HG02571 (cell line): Measurements from ENCODE around the gene ARHGEF6.

Source experiments
- ATAC-seq: cut with Tn5 transposase; IDR thresholded peaks from one replicate; pipeline ENCODE4 v1.9.1; 2021; ENCODE audit warnings: mild to moderate bottlenecking, moderate library complexity; ENCODE audit not compliant: unreplicated experiment

Gene ARHGEF6

GRCh38 chrX:136750364-136750763 lies 30.4 kb downstream of the ARHGEF6 start:
- no peak for ATAC-seq

GRCh38 chrX:136747003-136747986 lies 33.4 kb downstream of the ARHGEF6 start:
- peak; percentile 47 for ATAC-seq

- no peak for ATAC-seq
These were observed 35.2 kb downstream of the ARHGEF6 start for GRCh38 chrX:136745215-136746173.

GRCh38 chrX:136742721-136743379 lies 37.9 kb downstream of the ARHGEF6 start:
- ATAC-seq, result no peak

DNA sequence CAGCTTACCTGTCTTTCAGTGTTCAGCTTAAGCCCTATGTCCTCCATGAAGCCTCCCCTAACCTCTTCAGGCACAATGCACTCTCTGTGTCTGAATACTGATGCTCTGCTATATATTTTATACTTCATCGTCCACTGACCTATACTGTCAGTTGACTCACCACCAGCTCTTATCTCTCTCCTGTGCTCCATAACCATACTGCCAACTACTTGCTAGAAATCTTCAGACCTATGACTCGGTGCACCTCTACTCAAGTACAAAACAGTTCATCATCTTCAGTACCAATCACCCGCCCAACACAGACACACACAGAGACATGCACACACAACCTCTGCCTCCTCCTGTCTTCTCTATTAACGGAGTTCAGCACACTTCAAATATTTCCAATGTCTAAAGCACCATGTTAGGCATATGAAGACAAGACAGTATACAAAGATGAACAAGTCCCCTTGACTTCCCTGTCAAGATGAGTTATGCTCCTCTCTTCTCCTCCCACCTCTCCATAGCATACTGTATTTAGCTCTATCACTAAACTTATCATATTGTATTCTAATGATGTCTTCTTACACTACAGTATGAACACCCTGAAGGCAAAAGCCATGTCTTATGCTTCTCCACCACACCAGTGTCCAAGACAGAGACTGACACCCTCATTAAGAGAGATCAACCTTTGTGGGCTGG lies 42.5 kb downstream of the ARHGEF6 start:
- ATAC-seq, result no peak

- no peak for ATAC-seq
These were observed 44.0 kb downstream of the ARHGEF6 start for GRCh38 chrX:136736690-136737089.

GRCh38 chrX:136735601-136736000 lies 45.1 kb downstream of the ARHGEF6 start:
- ATAC-seq, result no peak

DNA sequence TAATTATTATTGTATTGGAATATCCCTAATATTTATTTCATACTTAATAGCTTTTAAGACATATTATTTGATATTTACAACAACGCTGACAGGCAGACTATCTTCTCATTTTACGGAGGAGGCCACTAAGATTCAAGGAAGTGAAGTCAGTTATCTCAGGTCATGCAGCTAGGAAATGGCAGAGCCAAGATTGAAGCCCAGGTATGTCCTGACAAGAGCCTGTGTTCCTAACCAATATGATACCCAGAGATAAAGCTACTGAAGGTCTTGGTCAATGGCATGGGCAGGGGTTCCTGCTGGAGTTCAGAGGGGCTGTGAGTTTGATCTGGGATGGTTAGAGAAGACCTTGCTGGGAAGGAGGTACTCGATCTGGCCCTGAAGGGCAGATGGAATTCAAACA lies 47.1 kb downstream of the ARHGEF6 start:
- ATAC-seq, result no peak

DNA sequence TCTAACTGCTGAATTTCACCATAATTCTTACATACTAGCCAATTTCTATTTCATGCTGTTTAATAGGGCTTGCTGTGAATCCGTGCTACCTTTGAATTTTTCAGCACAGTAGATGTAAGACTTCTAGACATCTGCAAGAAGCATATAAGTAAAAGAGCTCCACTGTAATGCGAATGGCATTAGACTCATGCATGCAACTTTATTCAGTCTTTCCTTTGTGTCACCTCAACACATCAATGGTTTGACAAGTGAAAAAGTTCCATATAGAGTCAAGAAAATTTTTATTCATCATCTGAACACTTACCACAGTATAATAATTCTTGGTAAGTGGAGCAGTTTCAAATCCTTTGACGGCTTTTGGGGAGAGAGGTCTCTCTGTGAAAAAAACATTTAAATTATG lies 48.9 kb downstream of the ARHGEF6 start:
- ATAC-seq, result no peak

DNA sequence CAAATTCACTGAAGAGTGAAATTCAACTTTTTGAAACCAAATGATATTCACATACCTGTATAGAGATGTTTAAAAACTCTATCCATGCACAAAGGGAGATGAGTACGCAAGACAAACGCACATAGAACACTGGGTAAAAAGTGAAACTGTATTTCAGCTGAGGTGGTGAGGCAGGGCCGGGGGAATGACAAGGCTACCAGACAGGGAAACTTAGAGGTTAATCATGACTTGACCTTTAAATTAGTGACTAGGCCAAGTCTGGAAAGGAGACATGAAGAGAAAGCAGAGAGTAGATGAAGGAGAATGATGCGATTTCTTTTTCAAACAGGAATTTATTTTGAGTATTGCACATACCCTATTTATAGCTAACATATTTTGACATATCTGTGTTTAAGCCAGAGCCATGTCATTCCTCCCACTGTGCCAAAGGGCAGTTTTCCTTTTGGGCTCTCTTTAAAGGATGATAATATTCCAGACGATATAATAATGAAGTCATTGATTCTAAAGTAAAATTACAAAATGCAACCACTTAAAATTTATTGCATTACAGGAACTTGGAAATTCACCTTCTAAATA lies 49.4 kb downstream of the ARHGEF6 start:
- no peak for ATAC-seq

DNA sequence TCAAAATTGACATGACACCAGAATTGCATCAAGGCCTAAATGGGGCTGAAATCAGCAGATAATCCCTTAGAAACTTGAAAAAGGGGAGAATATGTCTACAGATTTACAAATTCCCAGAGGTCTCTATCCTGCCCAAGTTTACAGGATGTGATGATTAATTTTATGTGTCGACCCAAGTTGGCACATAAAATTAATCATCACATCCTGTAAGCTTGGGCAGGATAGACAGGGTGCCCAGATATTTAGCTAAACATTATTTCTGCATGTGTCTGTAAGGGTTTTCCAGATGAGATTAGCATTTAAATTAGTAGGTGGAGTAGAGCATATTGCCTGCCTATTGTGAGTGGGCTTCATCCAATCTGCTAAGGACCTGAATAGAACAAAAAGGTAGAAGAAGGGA lies 52.3 kb downstream of the ARHGEF6 start:
- ATAC-seq, result no peak

- no peak for ATAC-seq
These were observed 55.2 kb downstream of the ARHGEF6 start for GRCh38 chrX:136725441-136726104.

- no peak for ATAC-seq
These were observed 62.6 kb downstream of the ARHGEF6 start for GRCh38 chrX:136718091-136718490.

DNA sequence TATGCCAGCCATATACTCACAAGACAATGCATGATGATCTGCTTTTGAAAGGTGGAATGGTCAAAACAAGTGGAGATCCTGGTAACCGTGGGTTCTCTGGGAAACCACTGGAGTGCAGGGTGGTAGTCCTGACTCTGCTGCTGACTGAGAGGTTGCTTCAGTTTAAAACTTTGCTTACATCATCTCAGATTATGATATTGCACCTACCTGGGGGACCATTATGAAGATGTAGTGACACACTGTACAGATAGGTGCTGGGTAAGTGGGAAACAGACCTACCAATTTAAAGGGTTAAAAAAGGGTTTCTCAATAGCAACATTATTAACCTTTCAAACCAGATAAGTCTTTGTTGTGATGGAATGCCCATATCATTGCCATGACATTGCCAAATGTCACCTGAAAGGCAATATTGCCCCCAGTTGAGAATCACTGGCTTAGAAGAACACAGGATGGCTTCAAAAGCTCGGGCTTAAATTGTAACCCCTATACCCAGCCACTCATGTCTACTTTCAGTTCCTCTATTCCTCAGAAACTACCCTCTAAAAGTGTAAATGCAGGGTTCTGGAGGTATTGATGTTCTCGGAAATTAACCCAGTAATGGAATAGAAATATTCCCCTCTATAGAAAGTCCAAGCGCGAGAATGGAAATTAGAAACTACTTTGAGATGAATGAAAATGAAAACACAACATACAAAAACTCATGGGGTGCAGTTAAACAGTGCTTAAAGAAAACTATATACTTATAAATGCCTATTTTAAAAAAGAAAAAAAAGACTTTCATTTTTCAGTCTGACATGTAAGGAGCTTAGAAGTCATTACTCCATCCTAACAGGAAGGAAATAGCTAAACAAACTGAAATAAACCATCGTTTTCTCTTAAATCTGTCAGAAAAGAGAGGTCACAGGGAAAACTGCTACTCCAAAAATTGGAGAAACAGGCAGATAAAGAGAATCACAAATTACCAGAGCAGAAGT lies 65.8 kb downstream of the ARHGEF6 start:
- peak; percentile 72 for ATAC-seq

DNA sequence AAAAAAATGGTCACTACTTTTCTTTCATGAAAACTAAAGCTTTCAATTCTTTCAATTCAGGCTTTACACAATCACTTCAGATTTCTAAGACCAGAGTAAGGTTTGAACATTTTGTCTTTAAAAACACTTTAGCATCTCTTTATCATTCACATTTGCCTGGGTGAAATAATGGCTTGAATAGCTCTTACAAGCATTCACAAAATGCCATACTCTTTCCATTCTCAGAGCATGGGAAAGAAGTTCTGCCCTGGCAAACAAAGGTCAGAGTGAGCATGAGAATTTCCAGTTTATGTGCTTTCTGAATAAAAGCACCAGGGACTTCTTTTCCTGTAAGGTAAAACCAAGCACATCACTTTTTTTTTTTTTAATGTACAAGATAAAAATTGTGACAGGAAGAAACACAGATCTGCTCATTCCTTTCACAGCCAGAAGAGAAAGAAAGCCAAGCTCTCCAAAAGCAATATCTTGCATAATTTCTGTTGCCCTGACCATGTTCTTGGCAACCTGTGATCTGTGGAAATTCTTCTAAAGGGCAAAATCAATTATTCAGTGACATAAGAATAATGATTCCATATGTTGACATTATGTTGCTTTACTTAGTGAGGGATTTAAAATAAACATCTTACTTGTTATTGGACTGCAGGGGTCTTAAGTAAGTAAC lies 68.0 kb downstream of the ARHGEF6 start:
- no peak for ATAC-seq

DNA sequence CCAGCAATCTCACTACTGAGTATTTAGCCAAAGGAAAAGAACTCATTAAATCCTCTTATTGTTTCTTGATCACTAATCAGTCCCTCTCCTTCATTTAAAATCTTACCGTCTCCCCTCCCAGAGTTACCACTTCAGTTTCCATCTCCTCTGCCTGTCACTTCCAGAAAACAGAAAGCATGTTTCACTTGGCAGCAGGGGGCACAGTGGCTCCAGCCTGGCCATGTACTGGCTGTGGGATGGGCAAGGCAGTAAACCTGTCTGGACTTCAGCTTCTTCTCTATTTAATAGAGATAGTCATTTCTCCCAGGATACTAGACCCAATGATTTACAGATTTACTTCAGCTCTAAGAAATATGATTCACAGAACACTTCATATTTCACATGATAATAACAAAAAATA lies 69.6 kb downstream of the ARHGEF6 start:
- no peak for ATAC-seq

GRCh38 chrX:136710325-136710951 lies 70.3 kb downstream of the ARHGEF6 start:
- ATAC-seq, result no peak
